Renal cortex interstitium (tissue), 11 donors: Measurements from ENCODE around the gene SLC22A17. TPM values are rescaled to one million over a fixed set of nuclear protein-coding genes. Genes with fewer than 3 reads are reported as not detected.
A peak's percentile ranks its signal among the peaks of the same experiment; 100 is the strongest.

Experiments used
- DNase-seq, 11 donors: peaks; one replicate each; pipeline ENCODE4 v3.0.0-alpha.2; 2013; ENCODE audit warnings: low read depth in 9 of 11, low spot score in 4 of 11; ENCODE audit errors: extremely low read depth in 1 of 11
- polyA plus RNA-seq, 3 donors: library from polyadenylated mRNA; unstranded; fragments of 120-200 nt; gene quantifications; one replicate each; pipeline ENCODE4 v1.2.1, GENCODE V29; 2013; ENCODE audit not compliant: insufficient read length in 3 of 3

Gene SLC22A17
- polyA plus RNA-seq, 3 donors, result 50.0 to 79.3 (median 58.6) TPM

- no peak for DNase-seq
Observed at GRCh38 chr14:23322568-23323517, 29.8 kb downstream of the SLC22A17 start.

DNA sequence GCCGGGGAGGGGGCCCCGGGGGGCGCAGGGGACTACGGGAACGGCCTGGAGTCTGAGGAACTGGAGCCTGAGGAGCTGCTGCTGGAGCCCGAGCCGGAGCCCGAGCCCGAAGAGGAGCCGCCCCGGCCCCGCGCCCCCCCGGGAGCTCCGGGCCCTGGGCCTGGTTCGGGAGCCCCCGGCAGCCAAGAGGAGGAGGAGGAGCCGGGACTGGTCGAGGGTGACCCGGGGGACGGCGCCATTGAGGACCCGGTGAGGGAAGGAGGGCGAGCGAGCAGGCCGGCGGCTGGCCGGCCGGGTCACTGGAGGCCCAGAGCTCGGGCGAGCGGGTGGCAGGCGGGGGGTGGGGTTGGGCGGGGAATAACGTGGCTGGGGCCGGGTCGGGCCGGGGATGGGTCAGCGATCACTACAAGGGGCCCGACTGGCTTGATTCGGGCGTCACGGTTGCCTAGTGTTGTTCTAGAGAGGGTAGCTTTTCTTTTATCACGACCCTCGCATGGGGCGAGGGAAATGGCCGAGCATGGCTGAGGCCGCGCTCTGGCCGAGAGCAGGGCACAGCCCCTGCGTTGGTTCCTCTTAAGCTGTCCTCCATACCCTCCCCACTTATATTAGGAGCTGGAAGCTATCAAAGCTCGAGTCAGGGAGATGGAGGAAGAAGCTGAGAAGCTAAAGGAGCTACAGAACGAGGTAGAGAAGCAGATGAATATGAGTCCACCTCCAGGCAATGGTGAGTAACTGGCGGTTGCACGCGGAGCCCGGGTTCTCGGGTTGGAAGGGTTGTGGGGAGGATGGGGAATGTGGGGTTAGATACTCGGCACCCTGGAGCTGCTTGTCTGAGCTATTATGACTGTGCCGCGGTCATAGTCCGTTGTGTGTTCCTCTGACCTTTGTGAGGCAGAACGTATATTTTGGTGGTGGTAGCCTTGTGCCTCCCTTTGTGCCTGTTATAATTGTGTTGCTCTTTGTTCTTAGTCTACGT, 30.8 kb downstream of the SLC22A17 start:
- peak in 4 of 11 donors; percentile 17 to 42 (median 26) for DNase-seq

DNA sequence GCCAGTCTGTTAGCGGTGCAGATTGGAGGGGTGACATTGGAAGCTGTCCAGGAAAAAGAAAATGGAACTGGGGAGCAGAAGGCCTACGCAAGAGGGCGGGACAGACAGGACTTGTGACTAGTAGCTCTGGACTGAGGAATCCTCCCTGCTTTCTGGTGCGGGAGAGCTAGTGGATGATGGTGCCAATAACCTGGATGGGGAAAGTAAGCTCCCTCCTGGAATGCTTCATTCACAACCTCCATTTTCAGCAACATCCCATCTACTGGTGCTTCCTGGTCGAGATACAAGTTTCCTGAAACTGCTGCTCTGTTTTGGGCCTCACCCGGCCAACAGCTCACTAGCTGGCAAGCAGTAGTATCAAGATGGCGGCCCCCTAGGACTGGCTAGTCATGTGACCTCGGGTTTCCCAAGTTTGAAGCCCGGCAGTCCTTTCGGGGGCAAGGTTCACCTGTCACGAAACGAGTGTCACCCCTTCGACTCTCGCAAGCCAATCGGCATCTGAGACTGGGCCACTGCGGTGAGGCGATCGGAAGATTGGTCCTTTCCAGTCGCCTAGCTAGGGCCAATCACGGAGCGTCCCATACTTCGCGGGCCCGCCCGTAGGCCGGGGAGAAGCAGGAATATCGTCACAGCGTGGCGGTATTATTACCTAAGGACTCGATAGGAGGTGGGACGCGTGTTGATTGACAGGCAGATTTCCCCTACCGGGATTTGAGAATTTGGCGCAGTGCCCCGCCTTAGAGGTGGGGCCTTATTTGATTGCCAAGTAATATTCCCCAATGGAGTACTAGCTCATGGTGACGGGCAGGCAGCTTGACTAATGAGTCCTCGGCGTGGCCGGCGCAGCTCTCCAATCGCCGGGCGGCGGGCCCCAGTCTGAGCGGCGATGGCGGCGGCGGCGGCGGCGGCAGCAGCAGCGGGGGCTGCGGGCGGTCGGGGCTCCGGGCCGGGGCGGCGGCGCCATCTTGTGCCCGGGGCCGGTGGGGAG, 31.8 kb downstream of the SLC22A17 start, which contains the start of gene PABPN1:
Gene PABPN1, plus strand, starts transcription at position 874 of the 988 bp plus-strand sequence. Its CDS starts 13 bp downstream, at position 887.
- DNase-seq, result peak; percentile 99 to 100 (median 100)

- DNase-seq, result no peak
Observed at GRCh38 chr14:23319746-23320583, 32.7 kb downstream of the SLC22A17 start.

- no peak for DNase-seq
Observed at GRCh38 chr14:23316300-23316699, 36.4 kb downstream of the SLC22A17 start.

GRCh38 chr14:23310546-23310945, 42.1 kb downstream of the SLC22A17 start:
- no peak for DNase-seq

DNA sequence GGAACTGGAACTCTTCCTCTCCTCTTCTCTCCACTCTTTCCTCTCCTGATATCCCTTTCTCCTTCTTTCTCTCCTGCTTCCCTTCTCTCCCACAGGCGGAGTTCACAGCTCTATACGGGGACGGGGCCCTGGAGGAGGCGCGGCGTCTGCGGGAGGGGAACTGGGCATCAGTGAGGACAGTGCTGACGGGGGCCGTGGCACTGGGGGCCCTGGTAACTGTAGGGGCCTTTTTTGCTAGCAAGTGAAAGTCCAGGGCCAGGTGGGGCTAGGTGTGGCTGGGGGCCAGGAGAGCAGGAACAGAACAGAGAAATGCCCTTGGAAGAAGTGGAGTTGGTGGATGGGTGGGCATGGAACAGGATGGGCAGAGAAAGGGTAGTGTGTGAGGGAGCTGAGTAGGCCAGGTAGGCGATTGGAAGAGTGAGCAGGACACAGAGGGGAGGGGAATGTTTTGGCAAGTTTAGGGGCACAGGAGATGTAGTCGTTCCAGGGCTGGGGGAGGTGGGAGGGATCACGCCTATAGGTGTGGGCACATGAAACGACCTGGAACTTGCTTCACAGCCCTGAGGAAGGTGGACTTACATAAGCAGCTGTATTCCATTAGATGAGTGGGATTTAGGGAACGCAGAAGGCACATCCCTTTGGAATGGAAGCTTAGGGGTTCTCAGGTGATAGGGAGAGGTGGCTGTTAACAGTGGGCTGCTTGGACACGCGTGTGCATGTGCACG, 43.8 kb downstream of the SLC22A17 start:
- no peak for DNase-seq

GRCh38 chr14:23307687-23308644, 44.7 kb downstream of the SLC22A17 start:
- DNase-seq, result no peak

DNA sequence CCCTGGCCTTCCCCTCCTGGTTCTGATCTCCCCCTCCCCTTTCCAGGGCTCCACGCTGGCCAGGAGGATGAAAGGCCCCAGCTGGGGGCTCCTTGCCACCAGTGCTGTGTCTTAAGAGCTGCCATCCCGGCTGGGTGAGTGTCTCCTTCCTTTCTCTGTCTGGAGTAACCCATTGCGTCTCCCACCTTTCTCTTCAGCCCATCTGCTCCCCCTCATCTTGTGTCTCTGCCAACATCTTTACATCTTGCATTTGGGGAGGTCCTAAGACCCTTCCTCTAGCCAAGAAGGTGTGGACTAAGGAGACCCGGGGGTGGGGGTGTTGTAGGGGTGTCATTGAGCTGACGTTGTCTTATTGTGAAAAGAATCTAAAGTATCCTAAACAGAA, 45.5 kb downstream of the SLC22A17 start:
- no peak for DNase-seq

GRCh38 chr14:23306412-23307145, 46.1 kb downstream of the SLC22A17 start, which contains the start of gene BCL2L2:
TSS of gene BCL2L2 (plus strand) at chr14:23306833. CDS start at chr14:23307768, 935 bp downstream.
- peak in 10 of 11 donors; percentile 82 to 91 (median 89) for DNase-seq

DNA sequence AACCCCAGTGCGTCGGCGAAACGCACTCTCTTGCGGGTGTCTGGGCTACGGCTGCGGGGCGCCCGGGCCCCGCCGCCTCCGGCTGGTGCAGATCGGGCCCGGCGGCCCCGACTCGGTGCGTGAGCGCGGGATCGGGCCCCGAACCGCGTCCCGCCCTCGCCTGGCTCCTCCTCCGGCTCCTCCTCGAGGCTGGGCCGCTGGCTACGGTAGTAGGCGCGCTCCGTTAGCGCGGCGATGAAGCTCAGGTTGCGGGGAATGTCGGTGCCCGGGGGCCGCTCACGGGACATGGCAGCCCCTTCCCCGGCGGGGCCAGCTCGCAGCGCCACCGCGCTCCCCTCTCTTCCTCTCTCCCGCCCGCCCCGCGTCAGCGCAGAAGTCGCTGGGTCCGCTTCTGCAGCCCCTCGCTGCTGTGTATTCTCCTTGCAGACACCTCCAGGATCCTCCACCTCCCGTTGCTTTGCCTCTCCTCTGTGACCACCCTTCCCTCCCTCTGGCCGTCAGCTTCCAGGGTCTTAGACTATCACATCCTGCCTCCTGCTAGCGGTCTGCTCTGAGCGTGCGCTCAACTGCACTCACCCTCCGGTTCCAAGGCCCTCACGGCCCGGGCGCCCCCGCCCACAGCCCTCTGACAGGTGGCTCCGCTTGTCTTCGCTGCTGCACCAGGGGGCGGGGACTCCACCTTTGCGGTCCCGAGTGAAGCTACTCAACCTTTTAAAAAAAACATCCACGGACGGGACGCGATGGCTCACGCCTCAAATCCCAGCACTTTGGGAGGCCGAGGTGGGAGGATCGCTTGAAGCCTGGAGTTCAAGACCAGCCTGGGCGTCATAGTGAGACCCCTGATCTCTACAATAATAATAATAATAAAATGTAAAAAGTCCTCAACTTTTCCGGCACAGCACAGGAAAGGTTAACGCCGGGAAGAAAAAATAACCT, 50.1 kb downstream of the SLC22A17 start, which contains the start of gene PPP1R3E:
Gene PPP1R3E, minus strand, starts transcription at position 570 of the 936 bp plus-strand sequence. Its CDS starts 283 bp downstream, at position 287.
- peak in 4 of 11 donors; percentile 24 to 60 (median 53) for DNase-seq

DNA sequence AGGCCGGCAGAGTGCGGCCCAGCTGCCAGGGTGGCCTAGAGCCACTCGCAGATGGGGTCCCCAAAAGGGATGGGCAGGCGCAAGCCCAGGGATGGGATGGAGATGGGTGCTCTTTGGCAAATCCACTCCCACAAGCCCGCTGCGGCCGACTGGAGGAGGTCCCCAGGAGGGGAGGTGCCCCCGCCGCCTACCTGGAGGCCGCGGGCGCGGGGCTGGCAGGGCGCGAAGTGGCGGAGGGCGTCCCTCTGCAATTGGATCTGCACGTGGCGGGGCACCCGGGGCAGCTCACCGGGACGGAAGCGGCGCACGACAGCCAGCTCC, 50.8 kb downstream of the SLC22A17 start:
- no peak for DNase-seq

GRCh38 chr14:23301288-23301968, 51.3 kb downstream of the SLC22A17 start:
- peak; percentile 95 to 98 (median 98) for DNase-seq
